K562 (cell line): ENCODE data around the gene CEBPE. TPM values are rescaled to one million over a fixed set of nuclear protein-coding genes. Genes with fewer than 3 reads are reported as not detected.

Source experiments
- C11orf30 ChIP-seq: fragments of 450-650 bp; IDR thresholded peaks from 2 replicates; pipeline ENCODE4 v1.6.1; 2016; ENCODE audit warnings: low read depth, mild to moderate bottlenecking
- CCAR2 ChIP-seq: fragments of 200-400 bp; formaldehyde crosslinking; IDR thresholded peaks from 2 replicates; pipeline ENCODE4 v1.6.1; 2017; ENCODE audit warnings: mild to moderate bottlenecking, low read depth, low read length
- ILK ChIP-seq: fragments of 450-650 bp; IDR thresholded peaks from 2 replicates; pipeline ENCODE4 v1.6.1; 2016; ENCODE audit warnings: missing genetic modification characterization, low read depth, mild to moderate bottlenecking, missing compliant biosample characterization, moderate library complexity, borderline replicate concordance
- KAT2B ChIP-seq: IDR thresholded peaks from one replicate; pipeline ENCODE4 v1.6.1; 2012; ENCODE audit warnings: low read depth, mild to moderate bottlenecking, control low read depth, inconsistent platforms, low read length, moderate library complexity
- MYC ChIP-seq, 2 experiments: fragments of 250-450 bp in 1 of 2; sonication (Bioruptor Pico) in 1 of 2; IDR thresholded peaks; 2 replicates each; pipeline versions ENCODE4 v1.5.1 to v1.6.1; 2012 to 2021; ENCODE audit warnings: low read depth in 2 of 2, borderline replicate concordance in 1 of 2, improper control_type of control experiment in 1 of 2, low read length in 1 of 2, mild to moderate bottlenecking in 1 of 2, moderate library complexity in 1 of 2
- NONO ChIP-seq, 2 experiments: fragments of 200-400 bp in 1 of 2; fragments of 450-650 bp in 1 of 2; formaldehyde crosslinking in 1 of 2; IDR thresholded peaks; 2 replicates each; pipeline ENCODE4 v1.6.1; 2017; ENCODE audit warnings: low read depth in 2 of 2, mild to moderate bottlenecking in 2 of 2, moderate library complexity in 2 of 2, low read length in 1 of 2
- NR2C2 ChIP-seq, 2 experiments: fragments of 200-800 bp in 1 of 2; sonication (Bioruptor generic) in 1 of 2; sonication (generic) in 1 of 2; formaldehyde crosslinking in 1 of 2; IDR thresholded peaks; 2 replicates each; pipeline versions ENCODE4 v1.6.1 to v1.8.0; 2016 to 2022; ENCODE audit warnings: mild to moderate bottlenecking in 1 of 2, missing compliant biosample characterization in 1 of 2, missing genetic modification characterization in 1 of 2, missing genetic modification reagents in 1 of 2
- PCBP1 ChIP-seq: fragments of 200-400 bp; formaldehyde crosslinking; IDR thresholded peaks from 2 replicates; pipeline ENCODE4 v1.6.1; 2018; ENCODE audit warnings: mild to moderate bottlenecking, low read depth, low read length; ENCODE audit not compliant: poor library complexity, severe bottlenecking
- RBM22 ChIP-seq: fragments of 200-400 bp; formaldehyde crosslinking; IDR thresholded peaks from 2 replicates; pipeline ENCODE4 v1.6.1; 2018; ENCODE audit warnings: low read length, low read depth; ENCODE audit not compliant: poor library complexity, severe bottlenecking
- RFX1 ChIP-seq: fragments of 450-650 bp; IDR thresholded peaks from 2 replicates; pipeline ENCODE4 v1.6.1; 2016; ENCODE audit warnings: mild to moderate bottlenecking, moderate library complexity
- SMARCC2 ChIP-seq: fragments of 450-650 bp; IDR thresholded peaks from 2 replicates; pipeline ENCODE4 v1.6.1; 2017; ENCODE audit warnings: antibody characterized with exemption, moderate library complexity, mild to moderate bottlenecking, low read depth
- SRSF9 ChIP-seq: fragments of 200-400 bp; formaldehyde crosslinking; IDR thresholded peaks from 2 replicates; pipeline ENCODE4 v1.6.1; 2017; ENCODE audit warnings: low read depth, low read length, borderline replicate concordance
- TAF9B ChIP-seq: fragments of 450-650 bp; IDR thresholded peaks from 2 replicates; pipeline ENCODE4 v1.6.1; 2018; ENCODE audit warnings: mild to moderate bottlenecking; ENCODE audit not compliant: partially characterized antibody
- TSC22D4 ChIP-seq: fragments of 450-650 bp; IDR thresholded peaks from 2 replicates; pipeline ENCODE4 v1.6.1; 2016; ENCODE audit warnings: missing genetic modification characterization, missing biosample characterization, control low read depth
- ZFX ChIP-seq: sonication (generic); formaldehyde crosslinking; IDR thresholded peaks from 2 replicates; pipeline ENCODE4 v1.8.0; 2022; ENCODE audit warnings: mild to moderate bottlenecking, missing genetic modification reagents, moderate library complexity
- ZNF133 ChIP-seq: fragments of 250-450 bp; sonication (Bioruptor Pico); IDR thresholded peaks from 2 replicates; pipeline ENCODE4 v1.4.0; 2020; ENCODE audit warnings: mild to moderate bottlenecking
- ZNF316 ChIP-seq: fragments of 450-650 bp; IDR thresholded peaks from 2 replicates; pipeline ENCODE4 v1.6.1; 2016
- ZNF431 ChIP-seq: sonication (generic); formaldehyde crosslinking; IDR thresholded peaks from 2 replicates; pipeline ENCODE4 v1.8.0; 2022; ENCODE audit warnings: mild to moderate bottlenecking, missing genetic modification reagents
- ZNF436 ChIP-seq: fragments of 250-450, 450-650 bp; sonication (Bioruptor Pico); formaldehyde crosslinking; IDR thresholded peaks from 2 replicates; pipeline ENCODE4 v1.7.0; 2020; ENCODE audit warnings: mild to moderate bottlenecking
- polyA plus RNA-seq, 8 experiments: library from polyadenylated mRNA; depleted of rRNA in 4 of 8; stranded (reverse) in 5 of 8; unstranded in 3 of 8; fragments of >200 nt; fragmentation: Nextera tagmentation in 2 of 8; fragmentation: Illumina TruSeq in 1 of 8; extraction: Ambion mirVana in 2 of 8; extraction: Trizol in 1 of 8; gene quantifications; 2 replicates each; pipeline versions ENCODE4 v1.2.1 to v1.2.3, GENCODE V29; 2011 to 2014; ENCODE audit warnings: inconsistent platforms in 1 of 8, missing spikeins in 1 of 8
- total RNA-seq, 7 experiments: library from RNA; depleted of rRNA in 6 of 7; stranded (reverse); fragments of >200 nt in 6 of 7; fragmentation: Illumina TruSeq in 2 of 7; extraction: Trizol in 2 of 7; gene quantifications; 2 replicates each; pipeline versions ENCODE4 v1.2.1 to v1.2.3, GENCODE V29; 2011 to 2021; ENCODE audit warnings: low replicate concordance in 1 of 7
- TF ChIP-seq, protein P1 (sequence below): fragments of 450-650 bp; IDR thresholded peaks from 2 replicates; pipeline ENCODE4 v1.6.1; 2017; ENCODE audit warnings: antibody characterized with exemption, mild to moderate bottlenecking
- TF ChIP-seq, protein P2 (sequence below): fragments of 450-650 bp; conservative IDR thresholded peaks from 2 replicates; pipeline ENCODE4 v1.6.1; 2016; ENCODE audit warnings: missing genetic modification characterization, low read depth, mild to moderate bottlenecking, control low read depth, missing compliant biosample characterization

Gene CEBPE
- total and polyA plus RNA-seq, 9 of the 15 experiments (the other 6 are each of a cell fraction or from before 2014, with no cell fraction given) = 0.09 to 0.15 (median 0.13) TPM; not detected in 6

DNA sequence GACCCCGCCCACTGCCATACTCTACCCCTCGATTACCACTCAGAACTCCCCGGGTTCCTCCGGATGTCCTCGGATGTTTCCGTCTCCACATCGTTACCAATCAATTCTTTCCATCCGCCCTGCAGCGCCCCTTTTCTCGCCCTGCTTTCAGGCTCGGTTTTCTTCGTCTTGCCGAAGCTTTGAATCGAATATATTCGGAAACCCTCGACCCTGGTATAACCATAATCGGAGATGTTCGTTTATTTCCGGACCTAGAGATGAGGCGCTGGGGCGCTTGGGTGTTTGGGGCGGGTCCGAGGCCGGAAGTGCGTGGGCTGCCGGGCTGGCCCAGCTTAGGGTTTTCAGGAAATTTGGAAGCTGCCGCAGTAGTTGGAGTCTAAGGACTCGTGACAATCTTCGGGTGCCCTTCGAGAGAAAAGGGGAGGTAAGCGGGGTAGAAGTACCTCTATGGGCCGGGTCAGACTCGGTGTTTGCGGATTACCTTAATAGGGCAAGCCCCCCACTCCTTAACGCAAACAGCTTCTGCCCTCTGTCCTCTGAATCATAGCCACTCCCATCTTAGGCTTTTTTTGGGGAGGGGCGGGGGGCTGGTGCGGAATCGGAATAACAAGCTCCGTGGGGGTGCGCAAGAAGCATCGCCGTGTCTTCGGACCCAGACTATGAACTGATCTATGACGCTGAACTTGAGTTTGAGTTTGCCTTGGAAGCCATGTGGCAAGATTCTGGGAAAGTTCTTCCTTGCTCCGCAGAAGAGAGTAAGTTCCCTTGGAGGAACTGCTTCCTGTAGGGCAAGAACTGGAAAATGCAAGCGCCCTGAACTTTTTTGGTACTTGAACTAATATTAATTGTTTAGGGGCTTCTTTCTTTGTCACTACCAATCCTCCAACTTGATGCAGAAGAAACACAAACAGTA lies 23.6 kb downstream of the CEBPE start, which contains the start of gene C14orf119 (continued):
- TF ChIP-seq, protein P1, sequence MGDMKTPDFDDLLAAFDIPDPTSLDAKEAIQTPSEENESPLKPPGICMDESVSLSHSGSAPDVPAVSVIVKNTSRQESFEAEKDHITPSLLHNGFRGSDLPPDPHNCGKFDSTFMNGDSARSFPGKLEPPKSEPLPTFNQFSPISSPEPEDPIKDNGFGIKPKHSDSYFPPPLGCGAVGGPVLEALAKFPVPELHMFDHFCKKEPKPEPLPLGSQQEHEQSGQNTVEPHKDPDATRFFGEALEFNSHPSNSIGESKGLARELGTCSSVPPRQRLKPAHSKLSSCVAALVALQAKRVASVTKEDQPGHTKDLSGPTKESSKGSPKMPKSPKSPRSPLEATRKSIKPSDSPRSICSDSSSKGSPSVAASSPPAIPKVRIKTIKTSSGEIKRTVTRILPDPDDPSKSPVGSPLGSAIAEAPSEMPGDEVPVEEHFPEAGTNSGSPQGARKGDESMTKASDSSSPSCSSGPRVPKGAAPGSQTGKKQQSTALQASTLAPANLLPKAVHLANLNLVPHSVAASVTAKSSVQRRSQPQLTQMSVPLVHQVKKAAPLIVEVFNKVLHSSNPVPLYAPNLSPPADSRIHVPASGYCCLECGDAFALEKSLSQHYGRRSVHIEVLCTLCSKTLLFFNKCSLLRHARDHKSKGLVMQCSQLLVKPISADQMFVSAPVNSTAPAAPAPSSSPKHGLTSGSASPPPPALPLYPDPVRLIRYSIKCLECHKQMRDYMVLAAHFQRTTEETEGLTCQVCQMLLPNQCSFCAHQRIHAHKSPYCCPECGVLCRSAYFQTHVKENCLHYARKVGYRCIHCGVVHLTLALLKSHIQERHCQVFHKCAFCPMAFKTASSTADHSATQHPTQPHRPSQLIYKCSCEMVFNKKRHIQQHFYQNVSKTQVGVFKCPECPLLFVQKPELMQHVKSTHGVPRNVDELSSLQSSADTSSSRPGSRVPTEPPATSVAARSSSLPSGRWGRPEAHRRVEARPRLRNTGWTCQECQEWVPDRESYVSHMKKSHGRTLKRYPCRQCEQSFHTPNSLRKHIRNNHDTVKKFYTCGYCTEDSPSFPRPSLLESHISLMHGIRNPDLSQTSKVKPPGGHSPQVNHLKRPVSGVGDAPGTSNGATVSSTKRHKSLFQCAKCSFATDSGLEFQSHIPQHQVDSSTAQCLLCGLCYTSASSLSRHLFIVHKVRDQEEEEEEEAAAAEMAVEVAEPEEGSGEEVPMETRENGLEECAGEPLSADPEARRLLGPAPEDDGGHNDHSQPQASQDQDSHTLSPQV = 0 out of 2 replicates have a peak, but pooled peaks have one; percentile 31
- TF ChIP-seq, protein P2, sequence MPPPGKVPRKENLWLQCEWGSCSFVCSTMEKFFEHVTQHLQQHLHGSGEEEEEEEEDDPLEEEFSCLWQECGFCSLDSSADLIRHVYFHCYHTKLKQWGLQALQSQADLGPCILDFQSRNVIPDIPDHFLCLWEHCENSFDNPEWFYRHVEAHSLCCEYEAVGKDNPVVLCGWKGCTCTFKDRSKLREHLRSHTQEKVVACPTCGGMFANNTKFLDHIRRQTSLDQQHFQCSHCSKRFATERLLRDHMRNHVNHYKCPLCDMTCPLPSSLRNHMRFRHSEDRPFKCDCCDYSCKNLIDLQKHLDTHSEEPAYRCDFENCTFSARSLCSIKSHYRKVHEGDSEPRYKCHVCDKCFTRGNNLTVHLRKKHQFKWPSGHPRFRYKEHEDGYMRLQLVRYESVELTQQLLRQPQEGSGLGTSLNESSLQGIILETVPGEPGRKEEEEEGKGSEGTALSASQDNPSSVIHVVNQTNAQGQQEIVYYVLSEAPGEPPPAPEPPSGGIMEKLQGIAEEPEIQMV (tag) = no peak
- TF ChIP-seq SRSF9 (no peak), ZNF431 (no peak), KAT2B (no peak), C11orf30 (0 out of 2 replicates have a peak, but pooled peaks have one; percentile 9), NR2C2 (CRISPR knock-in tag; IDR thresholded peaks at IDR 0.05) (no peak), NR2C2 (tag; IDR thresholded peaks at IDR 0.05) (peak; percentile 90; the same call in 1 of the 2 replicates), MYC (IDR thresholded peaks at IDR 0.05; ENCODE audit: low read depth, low read length) (peak; percentile 81), MYC (CRISPR knock-in tag; IDR thresholded peaks at IDR 0.05; ENCODE audit: borderline replicate concordance, low read depth) (peak; percentile 58; the same call in 1 of the 2 replicates), ZNF436 (CRISPR knock-in tag) (no peak), SMARCC2 (no peak; the same call in 1 of the 2 replicates), ZFX (CRISPR knock-in tag) (peak; percentile 46), ZNF316 (no peak), RFX1 (no peak), NONO (IDR thresholded peaks at IDR 0.05; ENCODE audit: low read depth in 2 of 2, low read length in 1 of 2) (no peak; a peak in 1 of 4 replicates), PCBP1 (no peak), ILK (no peak), RBM22 (no peak), TAF9B (peak; percentile 64), TSC22D4 (tag) (no peak), ZNF133 (no peak), CCAR2 (no peak)
